NOMO-1 treated with DMSO at 0.1 percent for 48 hours (cell line): Measurements from ENCODE around the gene CDH20.

ENCODE experiments used
- DNase-seq: peaks from one replicate; lab custom pipeline; 2025; ENCODE audit not compliant: unreplicated experiment; lab: John Stamatoyannopoulos, UW

Gene CDH20

DNA sequence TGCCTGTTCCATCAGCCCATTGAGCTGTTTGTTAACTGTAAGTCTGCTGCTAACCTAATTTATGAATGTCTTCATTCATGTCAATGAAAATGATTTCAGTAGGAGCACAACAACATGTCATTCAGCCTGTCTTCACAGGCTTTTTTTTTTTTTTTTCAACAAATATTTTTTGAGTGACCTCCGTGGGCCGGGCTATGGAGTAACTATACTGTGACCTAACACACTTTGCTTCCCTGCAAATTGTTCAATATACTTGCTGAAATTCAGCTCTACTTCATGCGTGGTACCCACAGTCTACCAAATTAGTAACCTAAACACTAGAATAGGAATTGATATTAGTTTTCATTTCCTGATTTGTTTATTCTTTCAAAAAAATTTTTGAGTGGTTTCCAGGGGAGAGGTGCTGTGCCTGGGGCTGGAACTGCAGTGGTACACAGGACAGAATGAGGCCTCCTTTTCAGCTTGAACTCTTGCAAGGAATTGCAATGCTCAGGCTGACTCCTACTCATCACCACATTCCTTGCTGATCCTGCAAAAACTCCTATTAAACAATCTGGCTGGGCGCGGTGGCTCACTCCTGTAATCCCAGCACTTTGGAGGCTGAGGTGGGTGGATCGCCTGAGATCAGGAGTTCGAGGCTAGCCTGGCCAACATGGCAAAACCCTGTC is 87.1 kb downstream of the CDH20 start:
- no peak for DNase-seq

GRCh38 chr18:61426492-61427053 is 93.3 kb downstream of the CDH20 start:
- DNase-seq, result no peak

DNA sequence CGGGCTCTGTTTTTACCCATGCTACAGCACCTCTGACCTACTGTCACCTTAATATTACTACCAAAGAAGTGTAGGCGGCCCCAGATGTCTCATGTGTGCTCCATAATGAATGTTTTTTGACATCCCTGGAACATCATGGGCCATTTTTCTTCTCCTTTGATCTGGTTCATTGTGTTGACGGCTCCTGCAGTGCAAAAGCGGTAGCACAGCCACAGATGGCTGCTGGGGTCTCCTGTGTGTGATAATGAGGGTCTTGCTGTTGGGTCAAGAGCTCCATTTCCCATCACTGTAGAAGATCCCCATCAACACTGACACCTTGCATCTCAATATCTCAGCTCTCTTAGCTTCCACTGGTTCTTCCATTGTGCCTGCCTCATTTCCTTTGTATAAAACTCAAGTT is 95.0 kb downstream of the CDH20 start:
- DNase-seq, result no peak

DNA sequence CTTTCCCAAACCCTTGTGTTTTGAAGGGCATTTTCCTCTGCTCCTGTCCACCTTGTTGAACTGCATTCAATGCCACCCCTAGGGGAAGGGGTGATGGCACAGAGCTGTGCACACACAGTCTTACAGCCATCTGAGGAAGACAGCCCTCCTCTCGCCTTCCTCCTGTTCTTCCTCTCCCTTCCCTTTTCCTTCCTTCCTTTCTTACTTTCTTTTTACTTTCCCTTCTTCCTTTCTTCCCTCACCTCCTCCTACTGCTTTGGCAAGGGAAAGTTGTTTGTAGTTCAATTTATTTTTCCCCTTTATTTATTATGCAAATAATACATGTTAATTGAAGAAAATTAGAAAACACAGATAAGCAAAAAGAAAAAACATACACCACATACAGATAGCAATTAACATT is 99.4 kb downstream of the CDH20 start:
- DNase-seq, result no peak

DNA sequence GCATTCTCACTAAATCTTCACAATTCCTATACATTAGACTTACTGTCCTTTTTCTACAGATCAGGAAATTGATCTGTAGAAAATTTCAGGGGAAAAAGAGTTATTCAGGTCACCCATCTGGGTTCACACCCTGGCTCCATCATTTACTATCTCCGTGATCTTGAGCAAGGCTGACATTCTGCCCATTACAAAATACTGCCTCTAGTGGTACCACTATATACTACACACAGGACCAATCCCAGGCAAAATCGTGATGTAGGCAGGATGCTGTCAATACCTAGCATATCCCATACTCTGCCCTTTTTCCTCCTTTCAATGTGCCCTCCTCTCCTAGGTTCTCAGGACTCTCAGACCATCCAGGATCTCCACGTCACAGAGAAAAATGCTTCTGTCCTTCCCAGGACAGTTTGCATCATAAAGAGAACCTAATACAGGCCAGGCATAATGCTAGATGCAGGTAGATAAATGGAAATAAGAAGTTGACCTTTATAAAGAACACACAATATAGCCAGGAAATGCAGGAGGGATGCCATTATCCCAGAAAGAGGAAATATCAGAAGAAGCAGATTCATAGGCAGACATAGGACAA is 101.9 kb downstream of the CDH20 start:
- peak; percentile 10 for DNase-seq

- DNase-seq, result no peak
Observed at GRCh38 chr18:61443081-61443725, 110.0 kb downstream of the CDH20 start.

- DNase-seq, result peak; percentile 20
Observed at GRCh38 chr18:61448316-61448715, 115.1 kb downstream of the CDH20 start.

- DNase-seq, result no peak
Observed at GRCh38 chr18:61459896-61460648, 126.8 kb downstream of the CDH20 start.

GRCh38 chr18:61464551-61465142 is 131.4 kb downstream of the CDH20 start:
- no peak for DNase-seq

GRCh38 chr18:61466736-61467135 is 133.5 kb downstream of the CDH20 start:
- no peak for DNase-seq

GRCh38 chr18:61470031-61470674 is 136.9 kb downstream of the CDH20 start:
- no peak for DNase-seq

DNA sequence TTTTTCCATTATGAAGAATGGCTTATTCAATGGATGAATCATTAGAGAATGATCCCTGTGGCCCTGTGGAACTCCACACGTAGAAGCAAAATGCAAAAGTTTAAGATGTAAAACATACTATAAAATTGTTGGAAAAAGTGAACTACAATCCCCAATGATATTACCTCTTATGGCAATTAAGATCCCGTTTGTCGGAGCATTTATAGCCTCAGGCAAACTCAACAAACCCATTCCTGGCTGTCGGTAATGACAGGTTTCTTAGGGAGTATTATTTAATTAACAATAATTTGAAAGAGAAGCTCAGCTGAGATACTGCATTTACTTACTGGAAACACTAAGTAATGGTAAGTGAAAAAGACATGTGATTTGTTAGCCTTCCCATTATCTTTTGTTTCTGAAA is 138.3 kb downstream of the CDH20 start:
- no peak for DNase-seq

DNA sequence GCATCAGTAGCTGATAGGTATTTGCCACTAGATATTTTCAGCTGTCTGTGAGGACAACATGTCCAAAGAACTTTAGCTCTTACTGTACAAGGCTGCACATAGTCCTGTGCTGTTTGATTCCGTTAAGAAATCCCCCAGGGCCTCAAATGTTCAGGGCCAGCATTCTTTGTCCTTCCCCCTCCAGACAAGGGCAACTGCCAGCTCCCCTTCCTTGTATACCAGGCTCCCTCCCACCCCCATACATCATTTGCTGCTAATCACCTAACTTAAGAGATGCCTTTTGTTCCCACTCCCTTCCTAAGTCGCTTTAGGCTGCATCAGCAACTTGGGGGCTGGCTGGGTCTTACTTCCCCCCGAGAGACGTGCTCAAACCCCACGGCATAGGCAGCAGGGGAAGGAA is 138.7 kb downstream of the CDH20 start:
- no peak for DNase-seq

DNA sequence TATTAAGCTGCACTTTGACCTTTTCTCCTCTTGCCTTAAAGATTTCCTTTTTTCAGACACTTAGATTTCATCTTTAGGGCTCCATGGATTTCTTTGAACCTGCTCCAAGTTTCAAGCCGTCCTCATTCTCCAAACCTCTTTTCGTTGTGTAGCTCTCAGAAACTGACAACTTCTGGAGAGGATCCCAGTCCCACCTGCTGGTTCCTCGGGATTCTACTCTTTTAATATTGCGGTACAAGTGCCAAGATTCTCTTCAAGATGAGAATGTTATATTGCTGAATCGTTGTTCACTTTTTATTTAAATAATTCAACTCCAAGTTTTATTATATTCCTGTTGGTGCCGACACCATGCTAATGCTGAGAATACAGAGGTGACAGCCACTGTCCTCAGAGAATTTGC is 141.1 kb downstream of the CDH20 start:
- DNase-seq, result no peak

- DNase-seq, result no peak
Observed at GRCh38 chr18:61474918-61475317, 141.7 kb downstream of the CDH20 start.

- no peak for DNase-seq
Observed at GRCh38 chr18:61475931-61476330, 142.7 kb downstream of the CDH20 start.

DNA sequence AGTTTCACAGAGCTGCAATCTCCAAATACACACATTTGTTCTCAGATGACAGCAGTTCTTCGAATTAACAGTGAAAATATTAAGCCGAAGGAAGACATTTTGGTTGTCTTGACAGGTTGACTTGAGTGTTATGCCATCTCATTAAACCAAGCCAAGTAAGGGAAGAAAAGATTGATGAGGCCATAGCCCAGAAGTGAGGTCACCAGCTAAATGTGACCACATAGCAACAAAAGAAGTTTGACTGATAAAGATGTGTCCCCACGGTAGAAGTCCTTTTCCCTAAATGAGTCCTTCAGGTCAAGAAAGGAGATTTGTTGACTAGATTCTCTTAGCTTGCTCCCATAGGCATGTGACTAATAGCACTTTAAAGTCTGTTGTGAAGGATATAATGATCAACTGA is 156.1 kb downstream of the CDH20 start:
- no peak for DNase-seq

DNA sequence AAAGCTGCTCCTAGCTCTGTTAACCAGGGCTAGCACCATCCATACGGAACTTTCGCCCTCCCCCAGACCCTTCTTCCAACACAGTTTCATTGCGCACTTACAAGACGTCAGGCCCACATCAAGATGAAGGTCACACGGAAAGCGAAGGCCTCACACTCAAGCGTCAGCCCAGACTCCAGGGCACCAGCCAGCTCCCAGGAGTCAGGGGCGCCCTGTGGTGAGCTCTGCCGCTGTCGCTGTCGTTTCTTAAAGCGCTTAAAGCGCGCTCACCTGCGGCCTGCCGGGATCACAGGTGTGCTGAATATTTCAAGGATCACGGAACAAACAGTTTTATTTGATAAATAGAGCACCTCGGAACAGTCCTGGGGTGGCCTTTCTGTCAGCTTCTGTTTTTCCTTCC is 163.1 kb downstream of the CDH20 start:
- no peak for DNase-seq

GRCh38 chr18:61497422-61497821 is 164.2 kb downstream of the CDH20 start:
- DNase-seq, result no peak

DNA sequence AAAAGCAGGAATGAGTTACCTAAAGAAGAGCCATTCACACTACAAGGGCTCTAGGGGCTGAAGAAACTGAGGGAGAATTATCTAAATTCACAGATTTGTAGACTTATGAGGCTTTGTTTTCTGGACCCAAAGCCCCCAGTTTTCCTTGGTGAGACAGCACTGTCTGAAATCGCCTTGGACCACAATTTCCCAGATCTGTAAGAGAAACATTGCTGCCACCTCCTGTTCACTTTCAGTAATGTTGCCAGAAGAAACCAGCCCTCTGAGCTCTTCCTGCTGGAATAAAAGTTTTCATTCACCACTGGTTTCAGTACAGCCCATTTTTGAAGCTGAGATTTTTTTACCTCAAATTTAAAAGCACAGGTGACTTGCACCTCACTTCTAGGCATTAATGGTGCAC is 169.2 kb downstream of the CDH20 start:
- DNase-seq, result peak; percentile 23

DNA sequence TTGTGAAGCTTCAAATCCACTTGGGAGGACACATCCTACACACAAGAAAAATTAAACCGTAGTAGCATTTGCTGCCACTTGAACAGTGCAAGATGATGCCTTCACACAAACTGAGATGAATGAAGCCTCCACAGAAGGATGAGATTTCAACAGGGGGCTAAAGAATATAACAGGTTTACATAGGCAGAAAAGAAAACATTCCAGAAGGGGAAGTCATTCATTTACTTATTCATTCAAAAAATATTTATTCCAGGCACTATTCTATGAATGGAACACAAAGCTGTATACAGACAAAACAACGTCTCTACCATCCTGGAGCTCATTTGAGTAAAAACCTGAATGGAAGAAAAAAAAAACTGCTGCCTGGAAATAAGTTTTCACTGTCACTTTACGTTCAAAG is 170.5 kb downstream of the CDH20 start:
- no peak for DNase-seq
